Measurements from ENCODE around the gene CCNB2.

- TF ChIP-seq EZH2 (IDR thresholded peaks at IDR 0.05; ENCODE audit: borderline replicate concordance, low read depth, low read length, severe bottlenecking) = no peak
- no peak for TF ChIP-seq POLR2A (IDR thresholded peaks at IDR 0.05; ENCODE audit: low read depth, low read length)
Measured at GRCh38 chr15:59150185-59150584, 45.2 kb downstream of the CCNB2 start.

Data from endothelial cell of umbilical vein (primary cell).